Measurements from ENCODE around the gene SYTL5.

DNA sequence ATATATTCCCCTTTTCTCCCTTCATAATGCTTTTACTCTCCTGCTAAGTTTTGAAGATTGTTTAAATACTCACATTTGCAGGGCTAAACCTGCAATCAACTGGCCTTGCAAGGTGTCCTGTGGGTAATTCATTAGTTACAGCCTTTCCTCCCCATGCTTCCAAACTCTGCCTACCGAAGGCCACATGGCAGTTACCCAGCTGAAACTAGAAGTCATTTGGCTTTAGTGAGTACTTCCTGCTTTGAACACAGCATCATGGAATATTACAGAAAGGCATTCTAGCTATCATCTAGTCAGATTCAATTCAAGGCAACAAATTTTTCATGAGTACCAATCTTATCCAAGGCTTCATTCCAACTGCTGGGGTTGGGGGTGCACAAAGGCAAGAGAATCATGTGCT, 158.7 kb downstream of the SYTL5 start:
- TF ChIP-seq EZH2 (IDR thresholded peaks at IDR 0.05; ENCODE audit: insufficient read depth, poor library complexity, severe bottlenecking) (no peak), EZH2phosphoT487 (IDR thresholded peaks at IDR 0.05; ENCODE audit: insufficient read depth, low read depth) (no peak)

Data from GM23248 (cell line).